ENCODE data around the gene OR5K2. TPM values are rescaled to one million over a fixed set of nuclear protein-coding genes. Genes with fewer than 3 reads are reported as not detected.

The OR5K2 gene
- not detected for total RNA-seq

GRCh38 chr3:98497381-98497780 lies at the start of gene OR5K2:
TSS of gene OR5K2 (plus strand) at chr3:98497681. CDS start at chr3:98497681, 0 bp downstream.

GRCh38 chr3:98462901-98463300 lies 34.6 kb upstream of the OR5K2 start, which contains the start of gene OR5K1:
TSS of gene OR5K1 (plus strand) at chr3:98463201. CDS start at chr3:98469577, 6,376 bp downstream.

GRCh38 chr3:98522544-98523281 lies 25.2 kb downstream of the OR5K2 start, which contains the start of gene CLDND1:
TSS of gene CLDND1 (minus strand) at chr3:98522902. CDS start at chr3:98521424, 1,478 bp downstream.

GRCh38 chr3:98531622-98532274 lies 34.3 kb downstream of the OR5K2 start, which contains the start of gene GPR15:
TSS of gene GPR15 (plus strand) at chr3:98531978. CDS start at chr3:98532034, 56 bp downstream.

Other genes starting within 250 kb of the OR5K2 start
- not detected for gene OR5H6, start 233.4 kb upstream of the OR5K2 start, total RNA-seq
- gene OR5H2, start 215.2 kb upstream of the OR5K2 start, total RNA-seq, result not detected
- not detected for gene OR5K4, start 143.8 kb upstream of the OR5K2 start, total RNA-seq
- not detected for gene OR5K3, start 107.0 kb upstream of the OR5K2 start, total RNA-seq
- not detected for gene OR5K1, start 34.5 kb upstream of the OR5K2 start, total RNA-seq
- gene CLDND1, start 25.2 kb downstream of the OR5K2 start, total RNA-seq, result 155 TPM
- gene GPR15, start 34.3 kb downstream of the OR5K2 start, total RNA-seq, result not detected
- gene CPOX, start 95.9 kb downstream of the OR5K2 start, total RNA-seq, result 26.9 TPM